HepG2 (cell line): ENCODE results near the gene PSIP1. TPM values are rescaled to one million over a fixed set of nuclear protein-coding genes. Genes with fewer than 3 reads are reported as not detected.
A peak's percentile ranks its signal among the peaks of the same experiment; 100 is the strongest.

Source experiments
- ARNT2 ChIP-seq: sonication (generic); formaldehyde crosslinking; IDR thresholded peaks from 2 replicates; pipeline ENCODE4 v1.8.0; 2022; ENCODE audit warnings: mild to moderate bottlenecking, low read depth, missing genetic modification reagents, moderate library complexity
- BCL6 ChIP-seq: IDR thresholded peaks from 2 replicates; pipeline ENCODE4 v1.6.1; 2016; ENCODE audit warnings: missing genetic modification reagents, missing compliant biosample characterization
- CEBPB ChIP-seq: IDR thresholded peaks from 2 replicates; pipeline ENCODE4 v1.6.1; 2011; ENCODE audit warnings: low read depth, low read length, improper control_type of control experiment, borderline replicate concordance
- DDIT3 ChIP-seq: sonication (generic); formaldehyde crosslinking; IDR thresholded peaks from 2 replicates; pipeline ENCODE4 v1.4.0; 2020; ENCODE audit warnings: mild to moderate bottlenecking, missing genetic modification reagents
- EZH2 ChIP-seq: conservative IDR thresholded peaks from 2 replicates; pipeline ENCODE4 v1.6.1; 2012; ENCODE audit warnings: mild to moderate bottlenecking, low read depth, low read length, moderate library complexity
- FUBP1 ChIP-seq: sonication (generic); formaldehyde crosslinking; IDR thresholded peaks from 2 replicates; pipeline ENCODE4 v1.5.1; 2020; ENCODE audit warnings: missing genetic modification reagents, mild to moderate bottlenecking, borderline replicate concordance
- HMGXB3 ChIP-seq: sonication (generic); formaldehyde crosslinking; IDR thresholded peaks from 2 replicates; pipeline ENCODE4 v1.4.0; 2020; ENCODE audit warnings: missing genetic modification reagents, borderline replicate concordance
- KLF13 ChIP-seq: sonication (generic); formaldehyde crosslinking; IDR thresholded peaks from 2 replicates; pipeline ENCODE4 v1.4.0; 2020; ENCODE audit warnings: mild to moderate bottlenecking, missing genetic modification reagents
- MLXIP ChIP-seq: sonication (generic); formaldehyde crosslinking; IDR thresholded peaks from 2 replicates; pipeline ENCODE4 v1.9.0; 2021; ENCODE audit warnings: missing genetic modification reagents, borderline replicate concordance
- MYNN ChIP-seq: sonication (generic); formaldehyde crosslinking; IDR thresholded peaks from 2 replicates; pipeline ENCODE4 v1.4.0; 2020; ENCODE audit warnings: mild to moderate bottlenecking, low read depth, missing genetic modification reagents
- NFYC ChIP-seq: IDR thresholded peaks from 2 replicates; pipeline ENCODE4 v1.6.1; 2016; ENCODE audit warnings: missing genetic modification reagents, missing compliant biosample characterization
- NKX3-1 ChIP-seq: sonication (generic); formaldehyde crosslinking; IDR thresholded peaks from 2 replicates; pipeline ENCODE4 v1.5.0; 2020; ENCODE audit warnings: missing genetic modification reagents
- SP1 ChIP-seq, 2 experiments: fragments of 450-650 bp in 1 of 2; sonication (generic) in 1 of 2; formaldehyde crosslinking in 1 of 2; IDR thresholded peaks; 2 replicates each; pipeline versions ENCODE4 v1.4.0 to v1.6.1; 2016 to 2020; ENCODE audit warnings: missing genetic modification reagents in 1 of 2
- SP140L ChIP-seq: sonication (generic); formaldehyde crosslinking; IDR thresholded peaks from 2 replicates; pipeline ENCODE4 v1.4.0; 2020; ENCODE audit warnings: missing genetic modification reagents, borderline replicate concordance
- TP53 ChIP-seq: sonication (generic); formaldehyde crosslinking; conservative IDR thresholded peaks from 2 replicates; pipeline ENCODE4 v1.4.0; 2020; ENCODE audit warnings: missing genetic modification reagents
- ZNF207 ChIP-seq: fragments of 450-650 bp; IDR thresholded peaks from 2 replicates; pipeline ENCODE4 v1.6.1; 2016; ENCODE audit warnings: antibody characterized with exemption, borderline replicate concordance
- ZNF580 ChIP-seq: IDR thresholded peaks from 2 replicates; pipeline ENCODE4 v1.6.1; 2016; ENCODE audit warnings: low read depth, borderline replicate concordance
- ZNF878 ChIP-seq: sonication (generic); formaldehyde crosslinking; IDR thresholded peaks from 2 replicates; pipeline ENCODE4 v1.8.1; 2023; ENCODE audit warnings: mild to moderate bottlenecking, missing genetic modification reagents, moderate library complexity
- polyA plus RNA-seq, 8 experiments: library from polyadenylated mRNA; depleted of rRNA in 3 of 8; stranded (reverse) in 7 of 8; unstranded in 1 of 8; fragments of >200 nt; fragmentation: Illumina TruSeq in 4 of 8; extraction: Trizol in 4 of 8; gene quantifications; 2 replicates each; pipeline versions ENCODE4 v1.2.1 to v1.2.3, GENCODE V29; 2011 to 2016; ENCODE audit warnings: low read depth in 4 of 8, missing spikeins in 1 of 8, mixed read lengths in 1 of 8; ENCODE audit not compliant: insufficient read depth in 1 of 8
- total RNA-seq, 5 experiments: library from RNA; depleted of rRNA; stranded (reverse); fragments of >200 nt; fragmentation: Illumina TruSeq; extraction: Trizol; gene quantifications; 2 replicates each; pipeline ENCODE4 v1.2.3, GENCODE V29; 2016; ENCODE audit warnings: low read depth in 1 of 5

The PSIP1 gene
- total and polyA plus RNA-seq, 2 of the 13 experiments (the other 11 are each of a cell fraction or from before 2014, with no cell fraction given), result 12.6 to 46.4 TPM

- TF ChIP-seq SP1 (IDR thresholded peaks at IDR 0.05), result no peak
- peak; percentile 80; the same call in 1 of the 2 replicates for TF ChIP-seq SP1 (CRISPR knock-in tag; IDR thresholded peaks at IDR 0.05)
- peak; percentile 1; the same call in 1 of the 2 replicates for TF ChIP-seq FUBP1
- TF ChIP-seq TP53 (CRISPR knock-in tag), result 0 out of 2 replicates have a peak, but pooled peaks have one; percentile 23
- TF ChIP-seq DDIT3, result no peak
- no peak for TF ChIP-seq ZNF207
- TF ChIP-seq ARNT2 (CRISPR knock-in tag), result peak; percentile 81
- no peak for TF ChIP-seq MLXIP (CRISPR knock-in tag)
- no peak for TF ChIP-seq KLF13
- TF ChIP-seq SP140L (CRISPR knock-in tag), result 0 out of 2 replicates have a peak, but pooled peaks have one; percentile 67
- TF ChIP-seq MYNN (CRISPR knock-in tag), result no peak
- TF ChIP-seq ZNF580 (CRISPR knock-in tag), result peak; percentile 60; the same call in 1 of the 2 replicates
- peak; percentile 54 for TF ChIP-seq BCL6 (CRISPR knock-in tag)
- peak; percentile 54; the same call in 1 of the 2 replicates for TF ChIP-seq NKX3-1 (CRISPR knock-in tag)
- TF ChIP-seq ZNF878 (CRISPR knock-in tag), result no peak
- TF ChIP-seq EZH2, result no peak
- TF ChIP-seq NFYC, result peak; percentile 47; the same call in 1 of the 2 replicates
- no peak for TF ChIP-seq CEBPB
- peak; percentile 73; the same call in 1 of the 2 replicates for TF ChIP-seq HMGXB3 (CRISPR knock-in tag)
These were observed 88.2 kb downstream of the PSIP1 start, which contains the start of gene SNAPC3 (continued) for GRCh38 chr9:15422372-15423230.
